Measurements from ENCODE around the gene PCDHB4. TPM values are rescaled to one million over a fixed set of nuclear protein-coding genes. Genes with fewer than 3 reads are reported as not detected.
"Not testable (repeated sequence)": the region's sequence is repeated elsewhere in the genome, so short reads cannot be mapped to it uniquely, and the experiment has no call there.

PCDHB4 gene
- not detected in 2 replicates for total RNA-seq

DNA sequence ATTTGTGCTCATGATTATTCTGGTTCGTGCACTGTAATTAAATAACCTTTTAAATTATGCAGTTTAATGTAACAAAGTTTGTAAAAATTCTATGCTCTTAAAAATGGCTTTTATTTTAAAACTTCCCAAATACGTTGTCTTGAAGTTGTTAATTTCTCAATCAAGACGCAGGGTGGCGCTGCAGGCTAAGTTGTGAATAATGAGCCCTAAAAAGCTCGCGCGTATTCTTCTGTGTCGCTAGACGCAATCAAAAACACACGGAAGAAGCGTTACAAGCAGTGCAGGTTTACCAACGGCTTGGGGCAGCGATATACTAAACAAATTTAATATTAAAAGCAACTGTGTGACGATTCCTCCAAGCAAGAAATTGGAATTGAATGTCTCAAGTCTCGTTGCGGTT, at the start of gene PCDHB4:
Gene PCDHB4, plus strand, starts transcription at position 256 of the 400 bp plus-strand sequence. CDS start 181 bp downstream, outside the sequence.
- Mint-ChIP-seq H3K4me3 (no peak within 1 kb of the TSS), H3K27me3 (ENCODE audit: insufficient read depth) (no peaks in the 10 kb centered on the region), H3K36me3 (ENCODE audit: low read depth) (no peaks in the 10 kb centered on the region), H3K27ac (no peak within 1 kb of the TSS), H3K4me1 (ENCODE audit: low read depth) (no peaks in the 10 kb centered on the region), H3K9me3 (peaks cover 23% of the 10 kb centered on the region)
- intact Hi-C loops (cut with micrococcal nuclease): no loop called here
- DNase-seq (ENCODE audit: low spot score): no peak

DNA sequence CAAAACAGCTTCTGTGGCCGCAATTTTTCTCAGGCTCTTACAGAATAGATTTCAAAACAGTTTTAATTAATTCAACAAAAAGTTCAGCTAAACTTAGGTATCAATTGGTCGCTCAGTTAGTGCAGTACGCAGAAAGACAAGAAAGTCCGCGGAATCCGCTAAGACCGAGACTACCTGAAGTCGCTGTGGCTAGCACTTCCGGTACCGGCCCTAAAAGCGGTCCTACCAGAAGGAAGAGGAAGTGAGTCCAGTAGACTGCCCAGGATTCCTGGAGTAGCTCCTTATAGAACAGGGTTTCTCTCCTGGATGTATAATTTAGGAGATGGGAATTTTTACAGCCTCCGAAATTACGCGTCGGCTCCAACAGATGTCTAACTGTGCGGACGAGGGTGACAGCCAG, 43.8 kb upstream of the PCDHB4 start:
- Mint-ChIP-seq H3K27ac (no peak overlapping the region), H3K9me3 (peaks cover 10% of the 10 kb centered on the region)

DNA sequence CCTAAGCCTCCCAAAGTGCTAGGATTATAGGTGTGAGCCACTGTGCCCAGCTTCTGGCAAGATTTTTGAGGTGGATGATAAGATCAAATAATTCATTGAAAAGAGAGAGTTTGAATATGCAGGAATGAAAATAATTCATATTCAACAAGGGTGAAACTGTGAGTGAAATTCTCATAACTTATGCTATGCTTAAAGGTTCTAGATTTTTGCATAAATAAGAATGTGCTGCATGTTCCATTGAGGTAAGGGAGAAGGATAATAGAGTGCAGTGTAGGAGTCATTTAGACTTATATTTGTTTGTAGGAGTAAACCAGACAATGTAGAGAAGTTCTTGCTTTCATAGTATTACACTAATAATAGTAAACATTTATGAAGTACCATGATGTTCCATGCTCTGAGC, 39.4 kb upstream of the PCDHB4 start:
- Mint-ChIP-seq H3K4me1 (ENCODE audit: low read depth) (peaks cover 8% of the 10 kb centered on the region), H3K36me3 (ENCODE audit: low read depth) (no peaks in the 10 kb centered on the region), H3K9me3 (peaks cover 12% of the 10 kb centered on the region), H3K4me3 (no peak overlapping the region), H3K27me3 (ENCODE audit: insufficient read depth) (peaks cover 3% of the 10 kb centered on the region), H3K27ac (no peak overlapping the region)
- DNase-seq (ENCODE audit: low spot score): no peak
- intact Hi-C loops (cut with micrococcal nuclease): loop anchor here (10.0 kb wide), 1 partner anchor 473 kb away; no protein-coding TSS in a partner anchor

More for the DNA sequence above, 43.8 kb upstream of the PCDHB4 start:
- H3K36me3 Mint-ChIP-seq (ENCODE audit: low read depth): peaks cover 2% of the 10 kb centered on the region
- intact Hi-C loops (cut with micrococcal nuclease): no loop called here
- no peak overlapping the region for H3K4me3 Mint-ChIP-seq
- no peak for DNase-seq (ENCODE audit: low spot score)
- no peaks in the 10 kb centered on the region for H3K4me1 Mint-ChIP-seq (ENCODE audit: low read depth)
- no peaks in the 10 kb centered on the region for H3K27me3 Mint-ChIP-seq (ENCODE audit: insufficient read depth)

DNA sequence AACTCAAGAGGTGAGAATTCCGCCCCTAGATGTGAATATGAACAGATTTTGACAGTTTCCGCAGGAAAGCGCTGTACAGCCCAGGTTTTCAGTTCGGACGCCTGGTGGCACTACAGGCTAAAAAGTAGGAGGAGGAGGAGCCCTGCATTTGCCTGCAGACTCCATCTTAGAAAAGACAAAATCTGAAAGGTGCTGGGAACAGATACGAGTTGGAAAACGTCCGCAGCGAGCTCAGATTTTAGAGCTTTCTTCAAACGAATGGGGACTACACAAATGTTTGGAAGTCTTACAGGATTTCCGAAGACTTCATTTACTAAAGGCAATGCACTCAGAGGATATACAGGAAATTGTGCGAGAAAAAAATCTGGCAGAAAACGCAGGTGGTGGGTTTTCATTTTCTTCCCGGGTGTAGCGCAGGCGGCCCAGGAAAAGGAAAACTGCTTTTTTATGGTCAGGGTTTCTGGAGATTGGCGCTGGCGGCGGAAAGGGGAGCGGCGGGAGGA, 37.1 kb upstream of the PCDHB4 start:
- H3K27me3 Mint-ChIP-seq (ENCODE audit: insufficient read depth): peaks cover 3% of the 10 kb centered on the region
- H3K4me3 Mint-ChIP-seq: peak overlapping the region; percentile 80
- peaks cover 12% of the 10 kb centered on the region for H3K9me3 Mint-ChIP-seq
- intact Hi-C loops (cut with micrococcal nuclease): loop anchor here (10.0 kb wide), 1 partner anchor 470 kb away; no protein-coding TSS in a partner anchor
- no peaks in the 10 kb centered on the region for H3K36me3 Mint-ChIP-seq (ENCODE audit: low read depth)
- no peak overlapping the region for H3K27ac Mint-ChIP-seq
- no peak for DNase-seq (ENCODE audit: low spot score)
- H3K4me1 Mint-ChIP-seq (ENCODE audit: low read depth): peaks cover 8% of the 10 kb centered on the region

DNA sequence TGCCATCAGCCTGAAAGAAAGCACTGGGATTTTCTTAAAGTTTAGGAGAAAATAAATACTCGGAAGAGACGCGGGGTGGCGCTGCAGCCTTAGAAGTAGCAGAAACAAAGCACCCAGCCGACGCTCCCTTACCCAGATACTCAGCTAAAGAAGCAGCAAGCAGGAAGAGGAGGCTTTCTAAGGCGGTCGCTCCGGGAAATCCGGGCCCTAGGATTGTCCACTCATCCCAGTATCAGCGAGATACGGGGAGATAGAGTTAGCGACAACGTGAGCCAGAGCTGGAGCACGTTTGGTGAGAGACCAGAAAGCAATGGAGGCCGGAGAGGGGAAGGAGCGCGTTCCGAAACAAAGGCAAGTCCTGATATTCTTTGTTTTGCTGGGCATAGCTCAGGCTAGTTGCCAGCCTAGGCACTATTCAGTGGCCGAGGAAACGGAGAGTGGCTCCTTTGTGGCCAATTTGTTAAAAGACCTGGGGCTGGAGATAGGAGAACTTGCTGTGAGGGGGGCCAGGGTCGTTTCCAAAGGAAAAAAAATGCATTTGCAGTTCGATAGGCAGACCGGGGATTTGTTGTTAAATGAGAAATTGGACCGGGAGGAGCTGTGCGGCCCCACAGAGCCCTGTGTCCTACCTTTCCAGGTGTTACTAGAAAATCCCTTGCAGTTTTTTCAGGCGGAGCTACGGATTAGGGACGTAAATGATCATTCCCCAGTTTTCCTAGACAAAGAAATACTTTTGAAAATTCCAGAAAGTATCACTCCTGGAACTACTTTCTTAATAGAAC, 26.9 kb upstream of the PCDHB4 start, which contains the start of gene PCDHB2:
Gene PCDHB2, plus strand, starts transcription at position 135 of the 782 bp plus-strand sequence. Its CDS starts 176 bp downstream, at position 311.
- Mint-ChIP-seq H3K36me3 (ENCODE audit: low read depth) (peaks cover 3% of the 10 kb centered on the region), H3K9me3 (peaks cover 34% of the 10 kb centered on the region), H3K27me3 (ENCODE audit: insufficient read depth) (no peaks in the 10 kb centered on the region), H3K4me1 (ENCODE audit: low read depth) (no peaks in the 10 kb centered on the region), H3K4me3 (peak within 1 kb of the TSS; percentile 64), H3K27ac (no peak within 1 kb of the TSS)
- intact Hi-C loops (cut with micrococcal nuclease): no loop called here
- no peak for DNase-seq (ENCODE audit: low spot score)

DNA sequence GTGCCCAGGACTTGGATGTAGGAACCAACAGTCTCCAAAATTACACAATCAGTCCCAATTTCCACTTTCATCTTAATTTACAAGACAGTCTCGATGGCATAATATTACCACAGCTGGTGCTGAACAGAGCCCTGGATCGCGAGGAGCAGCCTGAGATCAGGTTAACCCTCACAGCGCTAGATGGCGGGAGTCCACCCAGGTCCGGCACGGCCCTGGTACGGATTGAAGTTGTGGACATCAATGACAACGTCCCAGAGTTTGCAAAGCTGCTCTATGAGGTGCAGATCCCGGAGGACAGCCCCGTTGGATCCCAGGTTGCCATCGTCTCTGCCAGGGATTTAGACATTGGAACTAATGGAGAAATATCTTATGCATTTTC, 26.4 kb upstream of the PCDHB4 start:
- H3K27me3 Mint-ChIP-seq (ENCODE audit: insufficient read depth): no peaks in the 10 kb centered on the region
- no peak overlapping the region for H3K27ac Mint-ChIP-seq
- no peaks in the 10 kb centered on the region for H3K4me1 Mint-ChIP-seq (ENCODE audit: low read depth)
- intact Hi-C loops (cut with micrococcal nuclease): no loop called here
- no peak for DNase-seq (ENCODE audit: low spot score)
- H3K9me3 Mint-ChIP-seq: peaks cover 35% of the 10 kb centered on the region
- H3K36me3 Mint-ChIP-seq (ENCODE audit: low read depth): peaks cover 3% of the 10 kb centered on the region
- H3K4me3 Mint-ChIP-seq: no peak overlapping the region

DNA sequence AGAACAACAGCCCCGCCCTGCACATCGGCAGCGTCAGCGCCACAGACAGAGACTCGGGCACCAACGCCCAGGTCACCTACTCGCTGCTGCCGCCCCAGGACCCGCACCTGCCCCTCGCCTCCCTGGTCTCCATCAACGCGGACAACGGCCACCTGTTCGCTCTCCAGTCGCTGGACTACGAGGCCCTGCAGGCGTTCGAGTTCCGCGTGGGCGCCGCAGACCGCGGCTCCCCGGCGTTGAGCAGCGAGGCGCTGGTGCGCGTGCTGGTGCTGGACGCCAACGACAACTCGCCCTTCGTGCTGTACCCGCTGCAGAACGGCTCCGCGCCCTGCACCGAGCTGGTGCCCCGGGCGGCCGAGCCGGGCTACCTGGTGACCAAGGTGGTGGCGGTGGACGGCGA, 25.4 kb upstream of the PCDHB4 start:
- H3K27me3 Mint-ChIP-seq (ENCODE audit: insufficient read depth); DNase-seq (ENCODE audit: low spot score); intact Hi-C loops (cut with micrococcal nuclease); H3K27ac Mint-ChIP-seq; H3K36me3 Mint-ChIP-seq (ENCODE audit: low read depth); H3K4me3 Mint-ChIP-seq; H3K4me1 Mint-ChIP-seq (ENCODE audit: low read depth): not testable (repeated sequence)
- H3K9me3 Mint-ChIP-seq: peaks cover 44% of the 10 kb centered on the region

DNA sequence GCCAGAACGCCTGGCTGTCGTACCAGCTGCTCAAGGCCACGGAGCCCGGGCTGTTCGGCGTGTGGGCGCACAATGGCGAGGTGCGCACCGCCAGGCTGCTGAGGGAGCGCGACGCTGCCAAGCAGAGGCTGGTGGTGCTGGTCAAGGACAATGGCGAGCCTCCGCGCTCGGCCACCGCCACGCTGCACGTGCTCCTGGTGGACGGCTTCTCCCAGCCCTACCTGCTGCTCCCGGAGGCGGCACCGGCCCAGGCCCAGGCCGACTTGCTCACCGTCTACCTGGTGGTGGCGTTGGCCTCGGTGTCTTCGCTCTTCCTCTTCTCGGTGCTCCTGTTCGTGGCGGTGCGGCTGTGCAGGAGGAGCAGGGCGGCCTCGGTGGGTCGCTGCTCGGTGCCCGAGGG, 25.0 kb upstream of the PCDHB4 start:
- not testable (repeated sequence) for H3K27ac Mint-ChIP-seq

DNA sequence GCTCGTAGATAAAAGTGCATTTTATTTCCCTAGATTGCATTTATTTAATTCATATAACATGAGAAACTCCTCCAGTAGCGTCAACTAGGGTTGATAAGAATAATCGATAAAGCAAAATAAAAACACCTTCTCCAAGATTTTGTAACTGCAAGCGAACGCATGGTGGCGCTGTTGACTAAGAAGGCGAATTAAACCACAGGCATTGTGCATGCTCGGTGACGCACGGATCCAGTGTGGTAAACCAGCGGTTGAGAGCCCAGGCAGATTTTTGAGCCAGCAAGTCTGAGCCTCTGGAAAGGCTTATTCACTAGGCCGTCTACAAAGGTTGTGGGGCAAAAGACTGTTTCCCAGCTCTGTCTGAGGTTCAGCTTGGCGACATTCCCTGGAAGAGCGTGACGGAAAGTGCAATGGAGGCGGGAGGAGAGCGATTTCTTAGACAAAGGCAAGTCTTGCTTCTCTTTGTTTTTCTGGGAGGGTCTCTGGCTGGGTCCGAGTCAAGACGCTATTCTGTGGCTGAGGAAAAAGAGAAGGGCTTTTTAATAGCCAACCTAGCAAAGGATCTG, 21.3 kb upstream of the PCDHB4 start, which contains the start of gene PCDHB3:
Gene PCDHB3, plus strand, starts transcription at position 231 of the 563 bp plus-strand sequence. Its CDS starts 177 bp downstream, at position 408.
- Mint-ChIP-seq H3K27me3 (ENCODE audit: insufficient read depth) (no peaks in the 10 kb centered on the region), H3K36me3 (ENCODE audit: low read depth) (peaks cover 2% of the 10 kb centered on the region), H3K4me3 (no peak within 1 kb of the TSS), H3K27ac (no peak within 1 kb of the TSS), H3K4me1 (ENCODE audit: low read depth) (no peaks in the 10 kb centered on the region), H3K9me3 (peaks cover 35% of the 10 kb centered on the region)
- intact Hi-C loops (cut with micrococcal nuclease): no loop called here
- no peak for DNase-seq (ENCODE audit: low spot score)

More for the DNA sequence above, 25.0 kb upstream of the PCDHB4 start:
- H3K9me3 Mint-ChIP-seq: peaks cover 48% of the 10 kb centered on the region
- DNase-seq (ENCODE audit: low spot score); H3K4me1 Mint-ChIP-seq (ENCODE audit: low read depth); intact Hi-C loops (cut with micrococcal nuclease); H3K27me3 Mint-ChIP-seq (ENCODE audit: insufficient read depth); H3K4me3 Mint-ChIP-seq; H3K36me3 Mint-ChIP-seq (ENCODE audit: low read depth): not testable (repeated sequence)

DNA sequence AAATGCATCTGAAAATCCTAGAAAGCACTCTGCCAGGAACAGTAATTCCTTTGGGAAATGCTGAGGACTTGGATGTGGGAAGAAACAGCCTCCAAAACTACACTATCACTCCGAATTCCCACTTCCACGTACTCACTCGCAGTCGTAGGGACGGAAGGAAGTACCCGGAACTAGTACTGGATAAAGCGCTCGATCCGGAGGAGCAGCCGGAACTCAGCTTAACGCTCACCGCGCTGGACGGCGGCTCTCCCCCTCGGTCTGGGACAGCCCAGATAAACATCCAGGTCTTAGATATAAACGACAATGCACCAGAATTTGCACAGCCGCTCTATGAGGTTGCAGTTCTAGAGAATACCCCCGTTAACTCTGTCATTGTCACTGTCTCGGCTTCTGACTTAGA, 20.6 kb upstream of the PCDHB4 start:
- intact Hi-C loops (cut with micrococcal nuclease): no loop called here
- DNase-seq (ENCODE audit: low spot score): no peak
- no peak overlapping the region for H3K27ac Mint-ChIP-seq
- H3K4me3 Mint-ChIP-seq: no peak overlapping the region
- peaks cover 2% of the 10 kb centered on the region for H3K36me3 Mint-ChIP-seq (ENCODE audit: low read depth)
- no peaks in the 10 kb centered on the region for H3K27me3 Mint-ChIP-seq (ENCODE audit: insufficient read depth)
- H3K4me1 Mint-ChIP-seq (ENCODE audit: low read depth): no peaks in the 10 kb centered on the region
- H3K9me3 Mint-ChIP-seq: peaks cover 28% of the 10 kb centered on the region

DNA sequence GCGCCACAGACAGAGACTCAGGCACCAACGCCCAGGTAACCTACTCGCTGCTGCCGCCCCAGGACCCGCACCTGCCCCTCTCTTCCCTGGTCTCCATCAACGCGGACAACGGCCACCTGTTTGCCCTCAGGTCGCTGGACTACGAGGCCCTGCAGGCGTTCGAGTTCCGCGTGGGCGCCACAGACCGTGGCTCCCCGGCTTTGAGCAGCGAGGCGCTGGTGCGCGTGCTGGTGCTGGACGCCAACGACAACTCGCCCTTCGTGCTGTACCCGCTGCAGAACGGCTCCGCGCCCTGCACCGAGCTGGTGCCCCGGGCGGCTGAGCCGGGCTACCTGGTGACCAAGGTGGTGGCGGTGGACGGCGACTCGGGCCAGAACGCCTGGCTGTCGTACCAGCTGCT, 19.5 kb upstream of the PCDHB4 start:
- H3K27ac Mint-ChIP-seq; H3K4me1 Mint-ChIP-seq (ENCODE audit: low read depth); H3K4me3 Mint-ChIP-seq; DNase-seq (ENCODE audit: low spot score); intact Hi-C loops (cut with micrococcal nuclease); H3K27me3 Mint-ChIP-seq (ENCODE audit: insufficient read depth); H3K36me3 Mint-ChIP-seq (ENCODE audit: low read depth): not testable (repeated sequence)
- peaks cover 28% of the 10 kb centered on the region for H3K9me3 Mint-ChIP-seq

DNA sequence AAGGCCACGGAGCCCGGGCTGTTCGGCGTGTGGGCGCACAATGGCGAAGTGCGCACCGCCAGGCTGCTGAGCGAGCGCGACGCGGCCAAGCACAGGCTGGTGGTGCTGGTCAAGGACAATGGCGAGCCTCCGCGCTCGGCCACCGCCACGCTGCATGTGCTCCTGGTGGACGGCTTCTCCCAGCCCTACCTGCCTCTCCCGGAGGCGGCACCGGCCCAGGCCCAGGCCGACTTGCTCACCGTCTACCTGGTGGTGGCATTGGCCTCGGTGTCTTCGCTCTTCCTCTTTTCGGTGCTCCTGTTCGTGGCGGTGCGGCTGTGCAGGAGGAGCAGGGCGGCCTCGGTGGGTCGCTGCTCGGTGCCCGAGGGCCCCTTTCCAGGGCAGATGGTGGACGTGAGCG, 19.1 kb upstream of the PCDHB4 start:
- not testable (repeated sequence) for H3K27me3 Mint-ChIP-seq (ENCODE audit: insufficient read depth); H3K36me3 Mint-ChIP-seq (ENCODE audit: low read depth); H3K27ac Mint-ChIP-seq

DNA sequence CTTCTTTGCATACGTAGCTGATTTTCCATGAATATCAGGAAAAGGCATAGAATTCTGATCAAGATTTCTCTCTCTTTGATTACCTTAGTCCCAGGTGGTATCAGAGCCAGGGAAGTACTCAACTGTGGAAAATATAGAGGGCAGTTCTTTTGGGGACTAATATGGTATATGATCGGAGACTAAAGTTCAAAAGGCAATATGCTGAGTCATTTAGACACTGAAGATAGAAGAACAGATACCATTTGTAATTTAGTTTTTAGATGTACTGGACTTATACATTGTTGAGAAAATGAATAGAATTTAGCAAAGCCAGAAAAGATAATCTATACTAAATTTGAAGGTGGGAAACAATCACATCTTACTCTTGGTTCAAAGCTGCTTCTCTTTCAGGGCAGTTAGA, 16.3 kb upstream of the PCDHB4 start:
- Mint-ChIP-seq H3K27me3 (ENCODE audit: insufficient read depth) (no peaks in the 10 kb centered on the region), H3K36me3 (ENCODE audit: low read depth) (peaks cover 1% of the 10 kb centered on the region), H3K4me3 (no peak overlapping the region), H3K27ac (no peak overlapping the region), H3K4me1 (ENCODE audit: low read depth) (no peaks in the 10 kb centered on the region), H3K9me3 (peaks cover 24% of the 10 kb centered on the region)
- intact Hi-C loops (cut with micrococcal nuclease): no loop called here
- no peak for DNase-seq (ENCODE audit: low spot score)

More for the DNA sequence above, 19.1 kb upstream of the PCDHB4 start:
- H3K4me3 Mint-ChIP-seq; H3K4me1 Mint-ChIP-seq (ENCODE audit: low read depth); intact Hi-C loops (cut with micrococcal nuclease); DNase-seq (ENCODE audit: low spot score): not testable (repeated sequence)
- peaks cover 25% of the 10 kb centered on the region for H3K9me3 Mint-ChIP-seq
